GM19455 (cell line): ENCODE measurements around the gene EPHA7.

Source experiments
- ATAC-seq: cut with Tn5 transposase; IDR thresholded peaks from one replicate; pipeline ENCODE4 v1.9.1; 2021; ENCODE audit not compliant: unreplicated experiment

EPHA7 gene

DNA sequence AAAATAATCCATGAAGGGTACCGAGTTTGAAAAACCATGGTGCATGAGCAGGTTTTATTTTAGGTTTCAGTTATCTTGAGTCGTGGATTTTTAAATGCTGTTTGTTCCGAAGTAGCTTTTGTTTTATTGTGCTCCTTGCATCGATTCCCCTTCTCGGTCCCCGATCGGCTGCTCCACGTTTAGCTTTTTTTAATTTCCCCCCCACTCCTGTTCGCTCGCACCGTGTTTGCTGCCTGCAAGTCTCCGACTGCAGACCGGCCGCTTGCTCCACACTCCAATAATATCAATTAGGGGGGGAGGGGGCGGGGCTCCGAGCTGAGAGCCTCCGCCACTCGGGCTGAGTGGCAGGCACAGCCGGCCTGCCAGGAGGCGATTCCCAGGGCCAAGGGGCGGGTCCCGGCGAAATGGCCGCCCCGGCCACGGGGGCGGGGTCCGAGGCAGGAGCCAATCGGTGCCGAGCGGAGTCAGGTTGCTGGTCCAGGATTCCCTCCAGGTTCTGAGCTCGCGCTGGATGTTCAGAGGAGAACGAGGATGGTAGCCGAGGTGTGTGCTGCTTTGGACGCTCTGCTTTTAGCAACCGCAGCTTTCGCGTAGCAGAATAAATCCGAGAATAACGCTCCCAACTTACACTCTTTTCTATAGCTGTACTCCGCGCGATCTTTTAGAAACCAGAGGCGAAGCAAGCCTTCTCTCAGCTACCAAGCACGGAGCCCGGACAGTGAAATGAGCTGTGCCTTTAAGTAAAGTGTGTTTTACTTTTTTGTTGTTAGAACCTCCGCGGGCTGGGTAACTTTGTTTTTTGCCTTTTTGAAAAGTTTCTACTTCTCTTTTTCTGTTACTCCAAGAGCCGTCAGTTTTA lies at the start of gene EPHA7:
TSS of gene EPHA7 (minus strand) at position 256 of the 859 bp plus-strand sequence. CDS start at position 38, 218 bp downstream.
- no peak for ATAC-seq

DNA sequence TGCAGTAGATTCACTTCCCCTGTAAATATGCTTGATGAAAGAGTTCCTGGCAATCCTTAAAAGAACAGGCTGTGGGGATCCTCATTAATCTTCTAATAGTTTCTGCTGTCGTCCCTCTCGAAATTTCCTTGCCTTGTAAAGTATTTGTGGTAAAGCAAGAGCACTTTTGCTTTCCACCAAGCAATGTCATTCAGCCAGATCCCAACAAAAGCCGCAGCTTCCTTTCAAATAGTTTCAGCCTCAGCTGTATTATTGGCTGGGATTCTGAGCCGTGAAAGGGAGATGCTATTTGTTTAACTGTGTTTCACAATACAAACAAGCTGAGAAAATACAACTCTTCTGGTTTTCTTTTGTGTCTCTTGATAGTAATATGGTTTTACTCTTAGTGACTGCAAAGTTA lies 48.9 kb upstream of the EPHA7 start:
- no peak for ATAC-seq

DNA sequence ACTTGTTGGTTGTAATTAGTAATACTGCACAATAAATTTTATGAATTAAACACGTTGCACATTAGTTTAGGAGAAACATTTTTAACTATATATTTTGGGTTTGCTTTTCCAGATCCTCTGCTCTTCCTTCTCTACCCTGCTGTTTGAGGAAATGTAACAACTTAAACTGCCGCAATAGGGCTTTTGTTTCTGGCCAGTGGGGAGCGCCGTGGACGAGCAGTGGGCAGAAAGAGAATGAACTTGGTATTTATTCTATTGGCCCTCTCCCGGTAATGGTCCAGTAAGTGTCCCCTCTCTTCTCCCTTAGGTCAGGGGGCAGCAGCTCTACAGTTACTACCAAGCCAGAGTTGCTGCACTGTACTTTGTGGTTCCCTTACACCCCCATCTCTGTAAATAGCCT lies 35.2 kb upstream of the EPHA7 start:
- no peak for ATAC-seq

DNA sequence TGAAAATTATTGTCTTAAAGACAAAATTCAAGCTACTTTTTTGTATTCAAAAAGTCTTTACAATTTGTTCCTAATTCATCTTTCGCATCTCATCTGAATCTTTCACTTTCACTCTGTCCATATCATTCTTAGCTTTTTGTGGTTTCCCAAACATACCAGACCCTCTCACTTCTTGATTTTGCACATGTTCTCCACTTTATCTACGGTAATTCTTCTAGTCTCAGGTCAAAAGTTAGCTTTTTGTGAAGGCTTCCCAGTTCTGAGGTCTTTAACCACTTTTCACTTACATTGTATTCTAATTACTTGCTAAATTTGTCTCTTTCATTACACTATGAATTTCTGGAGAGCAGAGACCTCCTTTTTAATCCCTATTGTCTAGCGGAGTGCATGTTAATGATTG lies 34.6 kb upstream of the EPHA7 start:
- peak; percentile 95 for ATAC-seq

DNA sequence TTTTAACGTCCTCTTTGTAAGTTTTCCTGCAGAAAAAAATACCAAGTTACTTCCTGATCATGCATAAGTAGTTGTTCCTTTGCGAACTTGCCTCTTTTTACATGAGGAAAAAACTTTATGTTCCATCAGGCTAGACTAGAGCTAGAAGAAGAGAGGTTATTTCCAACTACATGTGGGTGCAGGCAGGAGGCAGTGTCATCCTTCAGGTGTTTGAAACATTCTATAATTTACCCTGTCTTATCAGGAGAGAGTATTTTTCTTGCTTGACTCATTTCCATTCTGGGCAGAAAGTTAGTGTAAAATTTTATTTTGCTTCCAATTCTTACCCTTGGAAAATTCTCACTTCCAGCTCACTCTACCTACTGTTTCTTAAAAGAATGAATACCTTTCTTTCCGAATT lies 28.5 kb upstream of the EPHA7 start:
- no peak for ATAC-seq

DNA sequence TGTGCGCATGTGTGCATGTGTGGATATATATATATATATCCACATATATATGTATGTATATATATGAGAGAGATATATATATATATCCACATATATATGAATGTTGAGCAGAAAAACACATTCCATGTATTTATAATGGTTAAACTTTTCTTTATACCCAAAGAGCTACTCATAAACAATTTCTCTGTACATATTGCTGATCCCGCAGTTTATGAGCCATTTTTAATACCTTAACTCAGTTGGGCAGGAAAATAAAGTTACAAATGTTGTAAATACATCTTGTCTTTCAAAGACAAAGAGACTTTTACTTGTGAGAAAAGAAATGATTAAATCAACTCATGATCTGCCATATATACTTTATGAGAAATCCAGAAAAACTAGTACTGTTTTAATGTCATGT lies 18.1 kb upstream of the EPHA7 start:
- no peak for ATAC-seq

DNA sequence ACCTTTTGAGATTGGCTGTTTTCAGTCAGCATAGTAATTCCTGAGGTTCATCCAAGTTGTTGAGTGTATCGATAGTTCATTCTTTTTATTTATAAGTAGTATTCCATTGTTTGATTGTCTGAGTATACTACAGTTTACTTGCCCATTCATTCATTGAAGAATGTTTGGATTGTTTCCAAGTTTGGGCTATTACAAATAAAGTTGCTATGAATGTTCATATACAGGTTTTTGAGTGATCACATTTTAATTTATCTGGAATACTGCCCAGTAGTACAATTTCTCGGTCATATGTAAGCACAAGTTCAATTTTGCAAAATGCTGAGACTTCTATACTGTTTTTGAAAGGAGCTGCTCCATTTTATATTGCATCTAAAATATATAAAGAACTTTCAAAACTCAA lies 14.2 kb upstream of the EPHA7 start:
- no peak for ATAC-seq

DNA sequence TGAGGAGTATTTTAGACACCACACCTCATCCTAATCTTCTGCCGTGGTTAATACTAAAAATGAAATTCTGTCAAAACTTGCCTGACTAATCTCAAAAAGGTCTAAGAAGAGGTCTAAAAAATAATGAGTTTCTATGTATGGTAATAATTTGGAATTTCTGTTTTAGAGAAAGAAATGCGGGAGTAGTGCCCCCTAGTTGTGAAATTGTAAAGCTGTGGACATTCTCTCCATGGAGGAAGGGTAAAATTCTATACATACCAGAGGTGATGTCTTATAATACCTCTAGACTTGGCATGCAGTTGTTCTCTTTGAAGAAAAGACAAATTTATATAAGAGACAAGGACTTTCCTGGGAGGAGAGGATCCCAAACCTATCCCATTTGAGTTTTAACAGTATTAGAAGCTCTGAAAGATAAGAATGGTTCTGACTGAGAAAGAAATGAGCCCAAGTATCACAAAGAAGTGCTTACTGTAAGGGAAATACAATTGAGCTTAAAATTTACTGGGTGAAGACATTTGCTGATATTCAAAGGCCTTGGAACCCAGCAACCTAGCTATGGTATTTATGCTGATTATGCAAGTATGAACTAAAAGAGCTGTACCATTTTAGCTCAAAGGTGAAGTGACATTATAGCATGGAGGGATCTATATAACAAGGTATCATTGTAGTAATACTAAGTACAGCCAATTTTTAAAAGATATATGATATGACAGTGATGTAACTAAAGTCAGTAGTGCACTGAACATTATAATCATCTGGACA lies 5.1 kb upstream of the EPHA7 start:
- no peak for ATAC-seq

DNA sequence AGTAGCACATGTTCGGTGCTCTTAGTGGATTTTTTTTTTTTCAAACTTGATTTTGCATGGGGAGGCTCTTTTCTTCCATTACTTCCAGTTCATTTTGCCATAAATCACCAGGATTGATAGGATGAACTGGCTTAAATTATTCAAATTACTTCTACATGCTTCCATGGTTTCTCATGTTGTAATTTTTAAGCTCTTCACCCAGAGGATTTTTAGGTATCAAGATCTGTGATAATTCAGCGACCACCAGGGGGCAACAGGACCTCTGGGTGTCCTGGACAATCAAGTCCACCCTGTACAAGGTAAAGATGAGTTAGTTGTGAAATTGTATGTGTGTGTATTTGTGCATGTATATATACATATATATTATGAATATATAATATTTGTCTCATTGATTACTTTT lies 4.2 kb upstream of the EPHA7 start:
- ATAC-seq = no peak

DNA sequence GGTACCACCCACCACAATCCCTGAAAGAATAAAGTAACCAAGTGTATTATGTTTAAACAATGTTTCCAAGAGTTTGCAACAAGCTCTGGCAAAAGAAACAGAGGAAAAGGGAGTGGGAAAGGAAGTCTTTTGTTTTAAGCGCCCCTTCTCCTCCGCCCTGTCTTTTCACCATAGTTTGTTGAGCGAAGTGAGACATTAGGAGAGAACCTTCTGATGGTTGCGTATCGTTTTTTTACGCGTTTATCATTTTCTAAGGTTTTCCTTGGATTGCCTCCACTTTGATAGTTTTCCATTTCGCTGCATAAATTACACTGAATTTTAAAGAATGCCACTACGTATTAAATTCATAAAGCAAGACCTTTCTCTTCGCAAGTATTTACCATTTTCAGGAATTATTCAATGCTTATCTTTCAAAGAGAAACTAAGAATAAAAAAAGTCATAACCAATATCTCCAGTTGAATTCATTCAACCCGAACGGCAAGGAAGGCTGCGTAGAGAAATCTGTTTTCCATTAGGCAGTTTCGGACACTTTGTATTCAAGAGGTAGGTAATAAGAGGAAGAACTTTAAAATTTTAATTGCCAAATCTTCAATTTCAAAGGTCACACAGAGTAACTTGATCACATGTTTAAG lies 920 bp upstream of the EPHA7 start:
- no peak for ATAC-seq

DNA sequence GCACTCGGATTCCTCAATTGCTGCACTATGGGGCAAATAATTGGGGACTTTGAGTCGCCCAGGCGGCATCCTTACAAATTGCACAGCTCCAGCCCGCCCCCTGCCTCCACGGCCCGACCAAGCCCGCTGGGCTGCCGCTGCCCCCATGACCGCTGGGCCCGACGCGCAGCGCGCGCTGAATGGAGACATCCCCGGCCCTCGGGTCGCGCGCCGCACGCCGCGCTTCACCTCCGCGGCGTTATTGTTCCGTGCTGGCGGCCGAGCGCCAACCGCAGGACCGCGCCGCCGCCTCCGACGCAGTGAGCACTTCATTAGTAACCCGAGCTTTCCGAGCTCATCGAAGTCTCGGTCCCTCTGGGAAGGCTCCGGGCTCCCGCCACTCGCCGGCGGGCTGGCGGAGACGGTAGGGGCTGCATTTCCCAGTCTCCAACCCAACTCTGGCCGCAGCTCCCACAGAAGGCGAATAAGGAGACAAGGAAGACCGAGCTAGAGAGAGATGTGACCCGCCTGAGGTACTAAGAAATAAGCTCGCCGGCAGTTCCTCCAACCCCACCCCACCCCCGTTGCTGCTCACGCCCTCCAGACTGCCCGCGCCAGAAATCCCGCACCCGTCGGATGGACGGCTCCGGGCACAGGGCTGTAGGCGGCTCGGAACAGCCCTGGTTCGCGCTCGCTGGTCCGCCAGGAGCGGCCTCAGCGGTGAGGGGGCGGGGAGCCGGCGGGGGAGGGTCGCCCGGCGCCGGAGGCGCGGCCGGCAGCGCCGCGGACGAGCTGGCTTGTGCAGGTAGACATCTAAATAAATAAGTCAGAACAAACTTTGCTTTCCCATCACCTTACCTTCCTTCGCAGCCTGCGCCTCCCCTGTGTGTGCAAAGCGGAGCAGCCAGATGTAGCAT lies 703 bp downstream of the EPHA7 start:
- no peak for ATAC-seq

DNA sequence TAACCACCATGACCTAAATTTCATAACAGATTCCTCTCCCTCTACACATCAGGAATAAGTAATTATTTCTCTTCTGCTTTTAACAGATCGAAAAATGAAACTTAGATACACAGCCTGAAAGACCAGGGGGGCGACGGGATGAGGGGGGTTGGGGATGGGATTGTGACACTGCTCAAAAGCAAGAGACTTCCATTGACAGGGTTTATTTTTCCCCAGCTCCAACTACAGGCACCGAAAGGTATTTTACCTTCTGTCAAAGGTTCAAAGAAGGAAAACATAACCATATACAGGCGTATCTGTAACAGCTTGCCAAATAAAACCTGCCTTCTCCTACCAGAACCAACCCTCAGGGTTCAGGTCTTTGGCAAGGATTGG lies 1.3 kb downstream of the EPHA7 start:
- no peak for ATAC-seq

DNA sequence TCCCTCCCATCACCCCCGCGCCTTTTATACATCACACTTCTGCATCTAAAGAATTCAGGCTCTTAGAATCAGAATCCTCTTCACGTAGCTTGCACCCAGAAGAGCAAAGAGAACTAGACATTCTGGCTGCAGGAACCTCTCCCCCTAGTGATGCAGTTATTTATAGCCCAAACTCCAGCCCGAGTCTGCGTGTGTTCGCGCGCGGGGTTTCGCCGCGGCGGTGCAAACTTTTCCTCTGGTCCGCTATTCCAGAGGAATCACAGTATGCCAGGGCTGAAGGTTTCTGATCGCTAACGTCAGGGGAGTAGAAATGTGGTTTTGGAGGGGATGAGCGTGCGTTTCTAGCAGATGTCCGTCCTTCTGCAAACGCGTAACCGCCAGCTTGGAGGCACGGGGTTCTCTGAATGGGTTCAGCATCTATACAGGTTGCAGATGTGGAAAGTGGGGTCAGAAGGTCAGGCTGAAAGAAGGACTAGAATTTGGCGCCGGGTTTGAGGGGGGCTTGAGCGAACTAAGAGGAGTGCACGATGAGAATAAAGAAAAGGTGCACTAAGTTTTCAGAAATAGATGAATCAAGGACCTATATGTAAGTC lies 1.8 kb downstream of the EPHA7 start:
- ATAC-seq = no peak

DNA sequence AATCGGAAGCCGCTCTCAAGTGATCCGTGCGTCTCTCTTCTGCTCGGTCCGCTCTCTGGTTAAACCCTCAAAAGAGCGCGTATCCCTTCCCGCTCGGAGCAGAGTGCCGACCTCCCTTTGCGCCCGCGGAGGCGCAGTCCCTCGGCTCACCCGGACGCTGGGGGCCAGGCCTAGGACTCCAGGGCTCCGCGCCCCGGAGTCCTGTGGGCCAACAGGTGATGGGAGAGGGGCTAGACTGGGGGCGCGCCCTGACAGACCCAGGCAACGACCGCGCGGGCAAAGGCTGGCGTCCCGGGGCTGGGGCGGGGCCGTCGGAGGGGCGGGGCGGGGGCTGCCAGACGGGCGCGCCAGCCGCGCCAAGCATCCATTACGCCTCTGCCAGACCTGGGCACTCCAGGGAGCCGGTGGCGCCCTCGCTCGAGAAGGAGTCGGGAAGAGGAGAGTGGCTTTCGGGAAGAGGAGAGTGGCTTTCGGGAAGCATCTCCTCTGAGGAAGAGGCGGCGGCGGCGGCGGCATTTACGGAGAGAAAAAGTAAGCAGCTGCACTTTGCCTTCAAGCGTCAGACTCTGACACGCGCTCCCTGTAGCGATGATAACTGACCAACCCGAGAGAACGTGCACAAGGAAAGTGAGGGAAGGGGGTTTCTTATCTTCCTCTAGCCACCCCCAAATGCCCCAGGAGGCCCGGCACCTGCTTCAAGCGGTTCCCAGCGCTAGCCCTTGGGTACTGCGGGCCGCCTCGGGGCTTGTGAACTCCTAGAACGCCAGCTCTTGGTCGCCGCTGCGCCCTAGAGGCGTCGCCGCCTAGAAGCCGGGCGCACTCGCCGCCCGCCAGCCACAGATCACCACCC lies 2.6 kb downstream of the EPHA7 start:
- no peak for ATAC-seq

DNA sequence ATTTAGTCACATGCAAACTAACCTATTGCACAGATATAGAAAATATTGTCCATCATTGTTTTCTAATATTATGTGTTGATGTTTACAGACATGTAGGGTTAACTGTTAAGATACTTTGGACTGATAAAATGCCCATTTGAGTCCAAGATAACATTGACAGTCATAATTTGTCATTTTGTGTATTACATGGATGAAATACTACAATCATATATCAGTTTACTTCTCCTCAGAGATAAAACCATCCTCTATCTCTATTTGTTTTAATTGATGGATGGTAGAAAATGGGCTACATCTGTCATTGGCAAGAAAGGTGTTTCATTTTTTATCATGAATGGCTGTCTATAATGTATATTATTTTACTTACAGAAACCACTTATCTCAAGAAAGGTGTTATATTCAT lies 6.2 kb downstream of the EPHA7 start:
- ATAC-seq = no peak

DNA sequence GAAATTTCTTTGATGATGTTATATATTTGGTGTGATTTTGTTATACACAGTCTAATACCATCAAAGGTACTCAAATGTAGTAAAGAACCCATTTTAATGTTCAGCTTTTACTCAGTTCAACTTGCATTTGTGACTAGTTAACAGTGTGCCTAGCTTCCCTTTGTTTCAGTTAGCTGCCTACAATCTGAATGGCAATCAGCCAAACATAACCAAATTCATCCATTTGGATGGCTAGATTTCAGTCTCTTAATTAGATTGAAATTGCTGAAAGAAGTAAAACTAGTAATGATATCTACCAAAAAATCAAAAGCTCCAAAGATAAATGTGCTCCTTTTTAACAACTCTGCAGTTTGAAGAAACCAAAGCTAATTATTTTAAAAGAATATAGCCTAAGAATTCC lies 6.9 kb downstream of the EPHA7 start:
- no peak for ATAC-seq

DNA sequence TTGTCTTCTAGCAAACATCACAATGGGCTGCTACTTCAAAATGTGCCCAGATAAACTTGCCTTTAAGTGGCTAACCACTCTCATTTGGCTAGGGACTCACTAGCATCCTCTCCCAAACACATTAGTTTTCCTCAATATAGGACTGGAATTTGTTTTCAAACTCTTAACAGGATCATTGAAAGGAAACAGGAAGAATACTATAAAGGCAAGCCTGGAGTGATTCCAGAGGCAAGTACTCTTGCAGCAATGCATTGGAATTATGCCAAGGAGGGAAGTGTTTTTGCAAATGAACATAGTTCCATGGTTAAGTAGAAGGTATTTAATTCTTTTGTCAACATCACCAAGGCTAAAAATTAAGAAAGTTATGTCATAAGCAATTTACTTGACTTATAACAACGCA lies 12.2 kb downstream of the EPHA7 start:
- ATAC-seq = no peak

DNA sequence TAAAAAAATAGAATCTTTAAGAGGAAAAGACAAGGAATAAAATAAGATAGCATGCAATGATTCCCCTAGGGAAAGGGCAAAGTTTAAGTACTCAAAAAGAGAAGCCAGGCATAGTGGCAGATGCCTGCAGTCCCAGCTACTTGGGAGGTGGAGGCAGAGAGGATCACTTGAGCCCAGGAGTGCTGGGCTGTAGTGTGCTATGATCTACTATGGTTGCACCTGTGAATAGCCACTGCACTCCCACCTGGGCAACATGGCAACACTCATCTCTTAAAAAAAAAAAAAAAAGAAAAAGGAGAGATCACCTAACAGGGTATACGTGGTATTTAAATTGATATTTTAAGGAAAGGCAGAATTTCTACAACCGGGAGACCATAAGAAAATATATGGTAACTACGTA lies 16.0 kb downstream of the EPHA7 start:
- no peak for ATAC-seq

DNA sequence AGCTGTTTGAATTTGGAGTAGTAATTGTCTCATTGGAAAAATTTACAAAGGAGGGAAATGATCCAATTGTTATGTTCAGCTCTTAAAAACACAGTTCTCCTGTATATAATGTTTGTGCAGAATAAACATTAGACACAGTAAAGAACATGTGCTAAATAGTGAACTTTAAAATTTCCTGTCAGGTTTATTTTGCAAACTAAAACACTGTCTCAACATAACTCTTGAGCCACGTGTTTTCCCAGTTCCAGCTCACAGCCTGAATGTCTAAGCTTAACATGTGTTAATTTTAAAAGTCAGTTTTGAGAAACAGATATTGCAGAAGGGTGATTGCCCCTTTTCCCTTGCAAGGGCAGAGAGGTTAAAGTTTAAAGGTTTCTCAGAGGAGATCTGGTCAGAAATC lies 20.6 kb downstream of the EPHA7 start:
- ATAC-seq = no peak

DNA sequence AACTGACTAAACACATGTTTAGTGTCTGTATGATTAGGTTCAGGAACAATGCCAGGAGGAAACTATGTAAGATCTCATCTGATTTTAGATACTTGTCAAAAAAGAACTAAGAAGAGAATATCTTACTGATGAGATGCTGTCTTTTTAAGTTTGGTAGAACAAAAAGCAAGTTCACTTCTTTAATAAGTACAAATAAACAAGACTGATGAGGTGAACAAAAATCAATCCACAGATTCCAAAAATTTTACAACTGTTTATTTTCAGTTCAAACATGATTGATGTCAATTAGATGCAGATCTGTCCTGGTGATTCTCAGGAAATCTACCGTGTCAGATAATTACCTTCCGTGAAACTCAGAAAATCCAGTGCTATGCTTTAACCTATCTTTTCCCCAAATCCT lies 24.9 kb downstream of the EPHA7 start:
- no peak for ATAC-seq
